ENCODE results near the gene TOGARAM1. TPM values are rescaled to one million over a fixed set of nuclear protein-coding genes. Genes with fewer than 3 reads are reported as not detected.

Gene TOGARAM1
- total and polyA plus RNA-seq, 5 donors = 7.1 to 26.0 (median 18.7) TPM

- intact Hi-C loops (cut with DNase I) = no loop called here
- ATAC-seq = no peak
Measured at GRCh38 chr14:45038865-45039264, 76.9 kb downstream of the TOGARAM1 start.

GRCh38 chr14:45039390-45039789 is 77.4 kb downstream of the TOGARAM1 start:
- Histone ChIP-seq H3K4me3 (ENCODE audit: low read length) (no peak overlapping the region), H3K4me1 (ENCODE audit: control insufficient read depth, insufficient read depth, low read length) (no peaks in the 10 kb centered on the region), H3K27ac (ENCODE audit: low read length) (no peak overlapping the region), H3K9me3 (ENCODE audit: control insufficient read depth, low read length) (no peaks in the 10 kb centered on the region), H3K27me3 (ENCODE audit: control insufficient read depth, insufficient read depth) (no peaks in the 10 kb centered on the region)
- DNase-seq (no peak), ATAC-seq (no peak)
- 97% methylated on average over 2 of the region's 2 CpGs for WGBS
- intact Hi-C loops (cut with DNase I) = no loop called here

More at GRCh38 chr14:45038865-45039264, 76.9 kb downstream of the TOGARAM1 start:
- WGBS = 99% methylated on average over 5 of the region's 5 CpGs
- no peak for DNase-seq
- no peak overlapping the region for H3K27ac ChIP-seq (ENCODE audit: low read length)
- H3K4me3 ChIP-seq (ENCODE audit: low read length) = no peak overlapping the region
- H3K4me1 ChIP-seq (ENCODE audit: control insufficient read depth, insufficient read depth, low read length) = no peaks in the 10 kb centered on the region
- no peaks in the 10 kb centered on the region for H3K9me3 ChIP-seq (ENCODE audit: control insufficient read depth, low read length)
- H3K27me3 ChIP-seq (ENCODE audit: control insufficient read depth, insufficient read depth) = no peaks in the 10 kb centered on the region

GRCh38 chr14:45041641-45042040 is 79.7 kb downstream of the TOGARAM1 start:
- H3K4me1 ChIP-seq (ENCODE audit: control insufficient read depth, insufficient read depth, low read length) = no peaks in the 10 kb centered on the region
- no peaks in the 10 kb centered on the region for H3K9me3 ChIP-seq (ENCODE audit: control insufficient read depth, low read length)
- H3K4me3 ChIP-seq (ENCODE audit: low read length) = no peak overlapping the region
- H3K27ac ChIP-seq (ENCODE audit: low read length) = no peak overlapping the region
- H3K27me3 ChIP-seq (ENCODE audit: control insufficient read depth, insufficient read depth) = no peaks in the 10 kb centered on the region
- intact Hi-C loops (cut with DNase I) = no loop called here
- no peak for DNase-seq
- 91% methylated on average over 5 of the region's 5 CpGs for WGBS
- no peak for ATAC-seq

- WGBS = 92% methylated on average over 5 of the region's 5 CpGs
- Histone ChIP-seq H3K4me1 (ENCODE audit: control insufficient read depth, insufficient read depth, low read length) (no peaks in the 10 kb centered on the region), H3K9me3 (ENCODE audit: control insufficient read depth, low read length) (no peaks in the 10 kb centered on the region), H3K27ac (ENCODE audit: low read length) (no peak overlapping the region), H3K4me3 (ENCODE audit: low read length) (no peak overlapping the region), H3K27me3 (ENCODE audit: control insufficient read depth, insufficient read depth) (no peaks in the 10 kb centered on the region)
- ATAC-seq (no peak), DNase-seq (no peak)
- intact Hi-C loops (cut with DNase I) = no loop called here
Measured at GRCh38 chr14:45044638-45045037, 82.6 kb downstream of the TOGARAM1 start.

- no peak for DNase-seq
- intact Hi-C loops (cut with DNase I) = no loop called here
- Histone ChIP-seq H3K4me1 (ENCODE audit: control insufficient read depth, insufficient read depth, low read length) (no peaks in the 10 kb centered on the region), H3K27me3 (ENCODE audit: control insufficient read depth, insufficient read depth) (no peaks in the 10 kb centered on the region), H3K9me3 (ENCODE audit: control insufficient read depth, low read length) (no peaks in the 10 kb centered on the region), H3K4me3 (ENCODE audit: low read length) (no peak overlapping the region), H3K27ac (ENCODE audit: low read length) (no peak overlapping the region)
- ATAC-seq = no peak
- WGBS = over 99% methylated on average over 2 of the region's 2 CpGs
Measured at GRCh38 chr14:45048385-45048784, 86.4 kb downstream of the TOGARAM1 start.

GRCh38 chr14:45051180-45051579 is 89.2 kb downstream of the TOGARAM1 start:
- Histone ChIP-seq H3K27ac (ENCODE audit: low read length) (no peak overlapping the region), H3K27me3 (ENCODE audit: control insufficient read depth, insufficient read depth) (no peaks in the 10 kb centered on the region), H3K9me3 (ENCODE audit: control insufficient read depth, low read length) (no peaks in the 10 kb centered on the region), H3K4me3 (ENCODE audit: low read length) (no peak overlapping the region), H3K4me1 (ENCODE audit: control insufficient read depth, insufficient read depth, low read length) (no peaks in the 10 kb centered on the region)
- ATAC-seq = no peak
- no peak for DNase-seq
- intact Hi-C loops (cut with DNase I) = no loop called here

GRCh38 chr14:45051896-45052295 is 89.9 kb downstream of the TOGARAM1 start:
- intact Hi-C loops (cut with DNase I) = no loop called here
- H3K4me1 ChIP-seq (ENCODE audit: control insufficient read depth, insufficient read depth, low read length) = no peaks in the 10 kb centered on the region
- H3K27ac ChIP-seq (ENCODE audit: low read length) = no peak overlapping the region
- 96% methylated on average over 4 of the region's 4 CpGs for WGBS
- no peaks in the 10 kb centered on the region for H3K27me3 ChIP-seq (ENCODE audit: control insufficient read depth, insufficient read depth)
- no peak for ATAC-seq
- H3K4me3 ChIP-seq (ENCODE audit: low read length) = no peak overlapping the region
- no peaks in the 10 kb centered on the region for H3K9me3 ChIP-seq (ENCODE audit: control insufficient read depth, low read length)
- DNase-seq = no peak

- no peaks in the 10 kb centered on the region for H3K4me1 ChIP-seq (ENCODE audit: control insufficient read depth, insufficient read depth, low read length)
- WGBS = 96% methylated on average over 2 of the region's 2 CpGs
- H3K27ac ChIP-seq (ENCODE audit: low read length) = no peak overlapping the region
- intact Hi-C loops (cut with DNase I) = no loop called here
- H3K4me3 ChIP-seq (ENCODE audit: low read length) = no peak overlapping the region
- ATAC-seq (no peak), DNase-seq (no peak)
- H3K9me3 ChIP-seq (ENCODE audit: control insufficient read depth, low read length) = no peaks in the 10 kb centered on the region
- H3K27me3 ChIP-seq (ENCODE audit: control insufficient read depth, insufficient read depth) = no peaks in the 10 kb centered on the region
Measured at GRCh38 chr14:45057349-45057748, 95.4 kb downstream of the TOGARAM1 start.

- intact Hi-C loops (cut with DNase I) = no loop called here
- ATAC-seq (no peak), DNase-seq (no peak)
- H3K4me1 ChIP-seq (ENCODE audit: control insufficient read depth, insufficient read depth, low read length) = no peaks in the 10 kb centered on the region
- H3K4me3 ChIP-seq (ENCODE audit: low read length) = no peak overlapping the region
- H3K9me3 ChIP-seq (ENCODE audit: control insufficient read depth, low read length) = no peaks in the 10 kb centered on the region
- no peak overlapping the region for H3K27ac ChIP-seq (ENCODE audit: low read length)
- no peaks in the 10 kb centered on the region for H3K27me3 ChIP-seq (ENCODE audit: control insufficient read depth, insufficient read depth)
Measured at GRCh38 chr14:45057881-45058364, 95.9 kb downstream of the TOGARAM1 start.

- H3K9me3 ChIP-seq (ENCODE audit: control insufficient read depth, low read length) = no peaks in the 10 kb centered on the region
- no peak overlapping the region for H3K4me3 ChIP-seq (ENCODE audit: low read length)
- H3K27ac ChIP-seq (ENCODE audit: low read length) = no peak overlapping the region
- ATAC-seq = no peak
- no peaks in the 10 kb centered on the region for H3K27me3 ChIP-seq (ENCODE audit: control insufficient read depth, insufficient read depth)
- H3K4me1 ChIP-seq (ENCODE audit: control insufficient read depth, insufficient read depth, low read length) = no peaks in the 10 kb centered on the region
- intact Hi-C loops (cut with DNase I) = no loop called here
- no peak for DNase-seq
Measured at GRCh38 chr14:45060551-45060950, 98.6 kb downstream of the TOGARAM1 start.

GRCh38 chr14:45065540-45065939 is 103.5 kb downstream of the TOGARAM1 start:
- DNase-seq = no peak
- intact Hi-C loops (cut with DNase I) = no loop called here
- WGBS = 51% methylated on average over 3 of the region's 3 CpGs
- no peaks in the 10 kb centered on the region for H3K27me3 ChIP-seq (ENCODE audit: control insufficient read depth, insufficient read depth)
- H3K9me3 ChIP-seq (ENCODE audit: control insufficient read depth, low read length) = no peaks in the 10 kb centered on the region
- H3K4me1 ChIP-seq (ENCODE audit: control insufficient read depth, insufficient read depth, low read length) = no peaks in the 10 kb centered on the region
- H3K27ac ChIP-seq (ENCODE audit: low read length) = peak overlapping the region; percentile 80
- peak; percentile 37 to 64 for ATAC-seq
- no peak overlapping the region for H3K4me3 ChIP-seq (ENCODE audit: low read length)

- H3K27me3 ChIP-seq (ENCODE audit: control insufficient read depth, insufficient read depth) = no peaks in the 10 kb centered on the region
- H3K9me3 ChIP-seq (ENCODE audit: control insufficient read depth, low read length) = no peaks in the 10 kb centered on the region
- H3K4me1 ChIP-seq (ENCODE audit: control insufficient read depth, insufficient read depth, low read length) = no peaks in the 10 kb centered on the region
- intact Hi-C loops (cut with DNase I) = no loop called here
- 63% methylated on average over 2 of the region's 2 CpGs for WGBS
- no peak for DNase-seq
- H3K4me3 ChIP-seq (ENCODE audit: low read length) = no peak overlapping the region
- peak overlapping the region; percentile 80 for H3K27ac ChIP-seq (ENCODE audit: low read length)
- no peak for ATAC-seq
Measured at GRCh38 chr14:45065956-45066355, 104.0 kb downstream of the TOGARAM1 start.

Measured in right cardiac atrium (tissue), 5 donors.